HL-60 (cell line): ENCODE results near the gene MXD1.

Source experiments
- DNase-seq, 2 experiments: peaks; one replicate each; pipeline ENCODE4 v3.0.0-alpha.2; 2010 to 2020; ENCODE audit warnings: low read depth in 1 of 2, low spot score in 1 of 2
- H3K27ac ChIP-seq: fragments of 250-450 bp; sonication (Bioruptor Pico); replicated peaks from 2 replicates; pipeline ENCODE4 v1.5.1; 2020; ENCODE audit warnings: mild to moderate bottlenecking, moderate library complexity
- H3K27me3 ChIP-seq: fragments of 250-450 bp; sonication (Bioruptor Pico); 2 replicates; pipeline ENCODE4 v1.5.1; 2021; ENCODE audit warnings: mild to moderate bottlenecking, moderate library complexity; ENCODE audit not compliant: insufficient read depth, poor library complexity, severe bottlenecking
- H3K4me3 ChIP-seq: replicated peaks from 2 replicates; pipeline ENCODE4 v1.5.1; 2011; ENCODE audit warnings: mild to moderate bottlenecking, control low read depth, low read length; ENCODE audit not compliant: insufficient read depth
- CTCF ChIP-seq: IDR thresholded peaks from one replicate; pipeline ENCODE4 v1.5.1; 2011; ENCODE audit warnings: low read length, control low read depth, inconsistent platforms; ENCODE audit not compliant: insufficient read depth
- GABPA ChIP-seq: IDR thresholded peaks from 2 replicates; pipeline ENCODE4 v1.6.1; 2012; ENCODE audit warnings: low read depth
- POLR2AphosphoS5 ChIP-seq: IDR thresholded peaks from 2 replicates; pipeline ENCODE4 v1.6.1; 2012; ENCODE audit warnings: low read depth
- REST ChIP-seq: IDR thresholded peaks from 2 replicates; pipeline ENCODE4 v1.6.1; 2012; ENCODE audit warnings: low read depth; ENCODE audit not compliant: insufficient replicate concordance
- SPI1 ChIP-seq: IDR thresholded peaks from 2 replicates; pipeline ENCODE4 v1.6.1; 2012; ENCODE audit warnings: low read depth, mild to moderate bottlenecking, borderline replicate concordance

MXD1 gene

GRCh38 chr2:69958480-69958879 lies 43.6 kb downstream of the MXD1 start:
- Histone ChIP-seq H3K27me3 (no peaks in the 10 kb centered on the region), H3K4me3 (no peak overlapping the region), H3K27ac (no peak overlapping the region)
- TF ChIP-seq CTCF (no peak), REST (no peak), SPI1 (no peak), POLR2AphosphoS5 (no peak), GABPA (no peak)
- DNase-seq, result no peak

GRCh38 chr2:69959425-69959824 lies 44.5 kb downstream of the MXD1 start:
- TF ChIP-seq SPI1 (no peak), CTCF (no peak), GABPA (no peak), POLR2AphosphoS5 (no peak), REST (no peak)
- no peaks in the 10 kb centered on the region for H3K27me3 ChIP-seq
- H3K4me3 ChIP-seq, result no peak overlapping the region
- H3K27ac ChIP-seq, result no peak overlapping the region
- DNase-seq, result no peak

GRCh38 chr2:69960821-69961220 lies 45.9 kb downstream of the MXD1 start:
- Histone ChIP-seq H3K27ac (no peak overlapping the region), H3K27me3 (no peaks in the 10 kb centered on the region), H3K4me3 (no peak overlapping the region)
- TF ChIP-seq REST (no peak), POLR2AphosphoS5 (no peak), CTCF (no peak), SPI1 (no peak)
- DNase-seq, result no peak
